K562 (cell line): ENCODE results near the gene ZNF513.

ENCODE experiments used
- CTCF ChIP-seq, 3 experiments: IDR thresholded peaks in 2 of 3; conservative IDR thresholded peaks in 1 of 3; 2 replicates each; pipeline ENCODE4 v1.5.1; 2011 to 2012; ENCODE audit warnings: low read length in 3 of 3, mild to moderate bottlenecking in 3 of 3, control low read depth in 2 of 3, improper control_type of control experiment in 1 of 3, inconsistent platforms in 1 of 3, low read depth in 1 of 3, mixed read lengths in 1 of 3, moderate library complexity in 1 of 3; ENCODE audit not compliant: insufficient read depth in 2 of 3
- HMGXB4 ChIP-seq: sonication (generic); formaldehyde crosslinking; IDR thresholded peaks from 2 replicates; pipeline ENCODE4 v1.8.1; 2023; ENCODE audit warnings: mild to moderate bottlenecking, missing genetic modification reagents
- SRSF9 ChIP-seq: fragments of 200-400 bp; formaldehyde crosslinking; IDR thresholded peaks from 2 replicates; pipeline ENCODE4 v1.6.1; 2017; ENCODE audit warnings: low read depth, low read length, borderline replicate concordance
- USF1 ChIP-seq: sonication (generic); formaldehyde crosslinking; IDR thresholded peaks from 2 replicates; pipeline ENCODE4 v1.9.0; 2022; ENCODE audit warnings: mild to moderate bottlenecking, missing genetic modification reagents
- ZNF23 ChIP-seq: fragments of 250-450 bp; sonication (Bioruptor Pico); IDR thresholded peaks from 2 replicates; pipeline ENCODE4 v1.4.0; 2020; ENCODE audit warnings: mild to moderate bottlenecking

GRCh38 chr2:27420996-27421395, 40.5 kb upstream of the ZNF513 start:
- no peak for TF ChIP-seq USF1 (CRISPR knock-in tag)
- TF ChIP-seq CTCF (IDR thresholded peaks at IDR 0.05 in 2 of 3, conservative IDR thresholded peaks at IDR 0.05 in 1 of 3; ENCODE audit: insufficient read depth in 2 of 3, low read depth in 1 of 3, low read length in 3 of 3): no peak
- no peak for TF ChIP-seq SRSF9
- TF ChIP-seq HMGXB4 (CRISPR knock-in tag): no peak
- no peak for TF ChIP-seq ZNF23
